Adrenal gland (tissue), 12 donors: ENCODE data around the gene LMF1. TPM values are rescaled to one million over a fixed set of nuclear protein-coding genes. Genes with fewer than 3 reads are reported as not detected.

Experiments used
- DNase-seq, 7 donors: peaks; one replicate each; pipeline ENCODE4 v3.0.0-alpha.2; 2019 to 2020
- H3K27ac ChIP-seq, 5 donors: fragments of 200-600 bp; sonication (generic) in 4 of 5; 1 replicate in 3 of 5; 2 replicates in 2 of 5; pipeline versions ENCODE4 v1.5.1 to v1.8.0; 2016 to 2020; ENCODE audit warnings: mild to moderate bottlenecking in 1 of 5
- H3K27me3 ChIP-seq: fragments of 200-600 bp; 2 replicates; pipeline ENCODE4 v1.8.0; 2021
- H3K36me3 ChIP-seq, 2 donors: fragments of 200-600 bp; replicated peaks in 1 of 2; 1 replicate in 1 of 2; 2 replicates in 1 of 2; pipeline versions ENCODE4 v1.5.1 to v1.8.0; 2018 to 2022
- H3K4me1 ChIP-seq, 2 donors: fragments of 200-600 bp; replicated peaks in 1 of 2; 1 replicate in 1 of 2; 2 replicates in 1 of 2; pipeline versions ENCODE4 v1.5.1 to v1.8.0; 2018 to 2021
- H3K4me3 ChIP-seq, 4 donors: fragments of 200-600 bp; sonication (generic) in 3 of 4; one replicate each; pipeline ENCODE4 v1.5.1; 2016 to 2018
- H3K9me3 ChIP-seq, 3 donors: fragments of 200-600 bp; sonication (generic) in 1 of 3; replicated peaks in 1 of 3; 1 replicate in 2 of 3; 2 replicates in 1 of 3; pipeline versions ENCODE4 v1.5.1 to v1.8.0; 2016 to 2021
- POLR2A ChIP-seq, 2 donors: fragments of 450-650 bp; IDR thresholded peaks; one replicate each; pipeline ENCODE4 v1.6.1; 2017; ENCODE audit warnings: antibody characterized with exemption in 2 of 2, mild to moderate bottlenecking in 2 of 2, moderate library complexity in 1 of 2
- WGBS, 4 donors: extraction: QIAGEN DNeasy Blood & Tissue Kit in 2 of 4; methylation state at CpG; one replicate each; pipeline versions ENCODE4 v1.1.5 to v1.1.7; 2013 to 2017; 5-methylcytosine and 5-hydroxymethylcytosine counted together
- intact Hi-C, 2 donors: fragments of 100-400 bp; cut with DNase I; formaldehyde crosslinking; loops; one replicate each; pipeline versions ENCODE4 v1.14.1 to v1.15.0; 2022 to 2023
- polyA plus RNA-seq, 3 donors: library from polyadenylated mRNA; stranded (reverse); fragments of 200-250 nt in 2 of 3; fragments of 350-450 nt in 1 of 3; fragmentation: Illumina TruSeq in 1 of 3; extraction: RNeasy Lipid Tissue Mini Kit (QIAGEN cat#74804) in 1 of 3; gene quantifications; one replicate each; pipeline ENCODE4 v1.2.3, GENCODE V29; 2013 to 2014
- total RNA-seq, 9 donors: library from RNA; depleted of rRNA in 4 of 9; stranded (reverse); fragments of >200 nt in 4 of 9; fragments of 120-200 nt in 1 of 9; fragmentation: NEBNext Ultra II Directional in 1 of 9; extraction: Animal tissue kit (Norgen Biotek cat#: 25700) in 1 of 9; gene quantifications; one replicate each; pipeline versions ENCODE4 v1.1.0 to v1.2.4, GENCODE V29; 2013 to 2023
- TF ChIP-seq, protein P1 (sequence below), 6 experiments: fragments of 450-650 bp in 4 of 6; fragments of 200-600 bp in 2 of 6; sonication (generic) in 1 of 6; IDR thresholded peaks; 1 replicate in 5 of 6; 2 replicates in 1 of 6; pipeline versions ENCODE4 v1.5.1 to v1.8.0; 2016 to 2021; ENCODE audit warnings: antibody characterized with exemption in 6 of 6, mild to moderate bottlenecking in 2 of 6, moderate library complexity in 1 of 6
- donor health status: healthy with polysubstance abuse.
- donor health status: Bipolar disorder and iron deficiency.
- donor health status: DM: yes; HTN: yes; CAD: no.
- donor health status: DM: no; HTN: no; CAD: no.
- donor health status: DM: no; HTN: no; CAD: no.
- donor health status: DM: yes; HTN: yes; CAD: no.

LMF1 gene
- total and polyA plus RNA-seq, 12 donors: 10.5 to 101 (median 36.3) TPM

DNA sequence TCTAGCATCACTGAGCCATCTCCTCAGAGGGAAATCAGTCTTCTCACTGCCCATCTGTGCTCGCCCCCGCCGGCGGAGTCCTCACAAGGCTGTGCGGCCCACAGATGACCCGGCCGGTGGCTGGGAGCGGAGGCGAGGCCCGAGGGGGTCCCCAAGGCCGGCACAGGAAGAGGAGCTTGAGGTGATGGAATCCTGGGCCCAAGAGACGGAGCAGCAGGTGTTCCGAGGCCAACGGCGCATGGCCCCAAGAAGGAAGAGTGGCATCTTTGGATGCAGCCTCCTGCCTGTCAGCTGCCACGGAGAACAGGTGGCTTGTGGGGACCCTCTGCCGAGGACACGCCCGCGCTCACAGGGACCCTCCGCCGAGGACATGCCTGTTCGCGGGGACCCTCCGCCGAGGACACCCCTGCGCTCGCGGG, 97.5 kb downstream of the LMF1 start:
- no peak for TF ChIP-seq POLR2A (IDR thresholded peaks at IDR 0.05)
- TF ChIP-seq, protein P1, sequence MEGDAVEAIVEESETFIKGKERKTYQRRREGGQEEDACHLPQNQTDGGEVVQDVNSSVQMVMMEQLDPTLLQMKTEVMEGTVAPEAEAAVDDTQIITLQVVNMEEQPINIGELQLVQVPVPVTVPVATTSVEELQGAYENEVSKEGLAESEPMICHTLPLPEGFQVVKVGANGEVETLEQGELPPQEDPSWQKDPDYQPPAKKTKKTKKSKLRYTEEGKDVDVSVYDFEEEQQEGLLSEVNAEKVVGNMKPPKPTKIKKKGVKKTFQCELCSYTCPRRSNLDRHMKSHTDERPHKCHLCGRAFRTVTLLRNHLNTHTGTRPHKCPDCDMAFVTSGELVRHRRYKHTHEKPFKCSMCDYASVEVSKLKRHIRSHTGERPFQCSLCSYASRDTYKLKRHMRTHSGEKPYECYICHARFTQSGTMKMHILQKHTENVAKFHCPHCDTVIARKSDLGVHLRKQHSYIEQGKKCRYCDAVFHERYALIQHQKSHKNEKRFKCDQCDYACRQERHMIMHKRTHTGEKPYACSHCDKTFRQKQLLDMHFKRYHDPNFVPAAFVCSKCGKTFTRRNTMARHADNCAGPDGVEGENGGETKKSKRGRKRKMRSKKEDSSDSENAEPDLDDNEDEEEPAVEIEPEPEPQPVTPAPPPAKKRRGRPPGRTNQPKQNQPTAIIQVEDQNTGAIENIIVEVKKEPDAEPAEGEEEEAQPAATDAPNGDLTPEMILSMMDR (IDR thresholded peaks at IDR 0.05): no peak
- WGBS, 4 donors: 84 to 93% (median 88%) methylated on average over 13 to 29 of the region's 29 CpGs
- Histone ChIP-seq H3K4me1 (no peaks in the 10 kb centered on the region), H3K9me3 (no peaks in the 10 kb centered on the region), H3K36me3 (no peaks in the 10 kb centered on the region), H3K27me3 (no peaks in the 10 kb centered on the region), H3K4me3 (no peak overlapping the region), H3K27ac (no peak overlapping the region)
- DNase-seq: no peak
- intact Hi-C loops: no loop called here

DNA sequence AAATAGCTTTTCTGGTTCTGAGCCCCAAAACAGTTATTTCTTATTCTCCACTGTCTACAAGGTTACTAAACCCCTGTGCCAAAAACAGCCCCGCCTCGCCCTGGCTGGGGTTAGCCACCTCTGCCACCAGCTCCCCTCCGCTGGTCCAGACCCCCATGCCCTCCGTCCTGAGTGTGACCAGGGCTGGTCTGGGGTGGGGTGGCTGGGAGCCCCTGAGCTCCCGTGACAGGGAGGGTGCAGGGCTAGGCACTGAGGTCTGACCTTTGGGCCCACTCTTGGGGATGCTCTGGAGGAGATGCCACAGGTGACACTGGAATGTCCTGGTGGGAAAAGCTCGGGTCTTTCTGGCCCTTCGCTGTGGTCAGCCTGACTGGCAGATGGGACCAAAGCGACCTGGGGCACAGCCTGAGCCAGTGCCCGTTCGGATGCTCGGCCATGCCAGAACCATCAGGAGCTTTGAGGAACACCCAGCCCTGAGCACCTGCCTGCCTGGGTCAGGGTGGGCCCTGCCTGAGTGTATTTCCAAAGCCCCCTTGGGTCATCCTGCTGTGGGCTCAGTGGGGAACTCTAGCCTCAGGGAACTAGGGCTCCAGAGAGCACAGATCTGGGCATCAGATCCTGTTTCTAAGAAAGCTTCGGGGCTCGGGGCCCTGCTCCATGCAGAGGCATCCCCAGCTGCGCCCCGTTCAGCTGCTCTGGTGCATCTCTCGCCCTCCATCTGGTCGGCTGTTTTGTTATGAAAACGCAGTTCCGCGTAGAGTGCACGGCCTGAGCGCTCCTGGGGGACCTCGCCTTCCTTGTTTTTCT, 98.1 kb downstream of the LMF1 start:
- Histone ChIP-seq H3K9me3 (no peaks in the 10 kb centered on the region), H3K4me3 (no peak overlapping the region), H3K27ac (no peak overlapping the region), H3K36me3 (no peaks in the 10 kb centered on the region), H3K4me1 (no peaks in the 10 kb centered on the region), H3K27me3 (no peaks in the 10 kb centered on the region)
- no peak for DNase-seq
- intact Hi-C loops: no loop called here
- no peak for TF ChIP-seq POLR2A (IDR thresholded peaks at IDR 0.05)
- TF ChIP-seq, protein P1 (IDR thresholded peaks at IDR 0.05): no peak
- 89 to 96% (median 93%) methylated on average over 13 to 23 of the region's 23 CpGs for WGBS, 4 donors

GRCh38 chr16:871562-872345, 99.0 kb downstream of the LMF1 start:
- intact Hi-C loops: no loop called here
- 91 to 95% (median 93%) methylated on average over 18 to 30 of the region's 30 CpGs for WGBS, 4 donors
- DNase-seq: no peak
- no peak overlapping the region for H3K4me3 ChIP-seq
- no peak for TF ChIP-seq POLR2A (IDR thresholded peaks at IDR 0.05)
- TF ChIP-seq, protein P1 (IDR thresholded peaks at IDR 0.05): no peak
- no peak overlapping the region for H3K27ac ChIP-seq
- H3K36me3 ChIP-seq: no peaks in the 10 kb centered on the region
- no peaks in the 10 kb centered on the region for H3K4me1 ChIP-seq
- H3K27me3 ChIP-seq: no peaks in the 10 kb centered on the region
- no peaks in the 10 kb centered on the region for H3K9me3 ChIP-seq

- WGBS, 4 donors: 89 to 97% (median 90%) methylated on average over 6 to 31 of the region's 31 CpGs
- intact Hi-C loops: no loop called here
- DNase-seq: no peak
Measured at GRCh38 chr16:870856-871561, 99.8 kb downstream of the LMF1 start.

More at GRCh38 chr16:870856-871561, 99.8 kb downstream of the LMF1 start:
- no peaks in the 10 kb centered on the region for H3K4me1 ChIP-seq
- H3K27ac ChIP-seq: no peak overlapping the region
- TF ChIP-seq, protein P1 (IDR thresholded peaks at IDR 0.05): no peak
- no peaks in the 10 kb centered on the region for H3K36me3 ChIP-seq
- H3K27me3 ChIP-seq: no peaks in the 10 kb centered on the region
- H3K4me3 ChIP-seq: no peak overlapping the region
- H3K9me3 ChIP-seq: no peaks in the 10 kb centered on the region
